Activated naive CD8-positive, alpha-beta T cell treated with anti-CD3 and anti-CD28 coated beads, Interleukin-2, amount 10 ng/mL, durations not matched to agents 7 days and 5 days (primary cell): ENCODE results near the gene ZNF699. TPM values are rescaled to one million over a fixed set of nuclear protein-coding genes. Genes with fewer than 3 reads are reported as not detected.
"Not testable (repeated sequence)": the region's sequence is repeated elsewhere in the genome, so short reads cannot be mapped to it uniquely, and the experiment has no call there.

Experiments used
- ATAC-seq: fragments of 150-1000 bp; cut with Tn5 transposase; one replicate; pipeline ENCODE4 v1.10.0; 2021; ENCODE audit warnings: low read depth, moderate library complexity
- POLR2A ChIA-PET: fragments of 350-600 bp; sonication (Branson Sonifier 250); formaldehyde crosslinking; loops from one replicate; lab custom pipeline; 2021; ENCODE audit warnings: antibody characterized with exemption; lab: Charles Lee
- DNase-seq: peaks from one replicate; pipeline ENCODE4 v3.0.0; 2021
- H3K27ac Mint-ChIP-seq: one replicate; pipeline ENCODE4 v1.8.0; 2022; ENCODE audit warnings: mild to moderate bottlenecking, mixed read lengths
- H3K27me3 Mint-ChIP-seq: one replicate; pipeline ENCODE4 v1.8.0; 2022; ENCODE audit warnings: mild to moderate bottlenecking, moderate library complexity, mixed read lengths
- H3K36me3 Mint-ChIP-seq: one replicate; pipeline ENCODE4 v1.8.0; 2021; ENCODE audit warnings: mild to moderate bottlenecking, mixed read lengths
- H3K4me1 Mint-ChIP-seq: one replicate; pipeline ENCODE4 v1.8.0; 2021; ENCODE audit warnings: mixed read lengths
- H3K4me3 Mint-ChIP-seq: one replicate; pipeline ENCODE4 v1.8.0; 2022; ENCODE audit warnings: mild to moderate bottlenecking, moderate library complexity, mixed read lengths
- H3K9me3 Mint-ChIP-seq: one replicate; pipeline ENCODE4 v1.8.0; 2021; ENCODE audit warnings: mixed read lengths
- total RNA-seq, 2 experiments: library from RNA; stranded (reverse); gene quantifications; one replicate each; pipeline ENCODE4 v1.2.3, GENCODE V29; 2021

Gene ZNF699
- total RNA-seq, 2 experiments from 2014 or later: 13.1 to 14.2 TPM

DNA sequence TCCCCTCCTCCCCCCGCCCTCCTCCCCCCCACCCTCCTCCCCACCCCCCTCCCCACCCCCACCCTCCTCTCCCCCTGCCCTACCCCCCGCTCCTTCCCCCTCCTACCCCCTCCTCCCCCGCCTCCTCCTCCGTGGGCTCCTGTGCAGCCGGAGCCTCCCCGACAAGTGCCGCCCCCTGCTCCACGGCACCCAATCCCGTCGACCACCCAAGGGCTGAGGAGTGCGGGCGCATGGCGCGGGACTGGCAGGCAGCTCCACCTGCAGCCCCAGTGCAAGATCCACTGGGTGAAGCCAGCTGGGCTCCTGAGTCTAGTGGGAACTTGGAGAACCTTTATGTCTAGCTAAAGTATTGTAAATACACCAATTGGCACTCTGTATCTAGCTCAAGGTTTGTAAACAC, 12.1 kb upstream of the ZNF699 start:
- peaks cover 18% of the 10 kb centered on the region for H3K4me1 Mint-ChIP-seq
- POLR2A ChIA-PET, H3K4me3 Mint-ChIP-seq, DNase-seq, H3K27ac Mint-ChIP-seq, H3K27me3 Mint-ChIP-seq, ATAC-seq: not testable (repeated sequence)
- peaks cover 24% of the 10 kb centered on the region for H3K36me3 Mint-ChIP-seq
- peaks cover 24% of the 10 kb centered on the region for H3K9me3 Mint-ChIP-seq

DNA sequence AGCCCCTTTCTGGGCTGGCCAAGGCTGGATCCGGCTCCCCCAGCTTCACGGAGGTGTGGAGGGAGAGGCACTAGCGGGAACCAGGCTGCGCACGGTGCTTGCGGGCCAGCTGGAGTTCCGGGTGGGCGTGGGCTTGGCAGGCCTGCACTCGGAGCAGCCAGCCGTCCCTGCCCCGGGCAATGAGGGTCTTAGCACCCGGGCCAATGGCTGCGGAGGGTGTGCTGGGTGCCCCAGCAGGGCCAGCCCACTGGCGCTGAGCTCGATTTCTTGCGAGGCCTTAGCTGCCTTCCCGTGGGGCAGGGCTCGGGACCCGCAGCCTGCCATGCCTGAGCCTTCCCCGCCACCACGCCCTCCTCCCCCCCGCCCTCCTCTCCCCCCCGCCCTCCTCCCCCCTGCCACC, 11.7 kb upstream of the ZNF699 start:
- Mint-ChIP-seq H3K27ac (no peak overlapping the region), H3K4me1 (peaks cover 18% of the 10 kb centered on the region), H3K4me3 (no peak overlapping the region), H3K9me3 (peaks cover 24% of the 10 kb centered on the region), H3K36me3 (peaks cover 23% of the 10 kb centered on the region), H3K27me3 (no peaks in the 10 kb centered on the region)
- DNase-seq: no peak
- no peak for ATAC-seq
- POLR2A ChIA-PET: interaction anchor here (0.6 kb wide), 1 partner anchor 19 kb away, joined by 3 read pairs; no protein-coding TSS in a partner anchor

DNA sequence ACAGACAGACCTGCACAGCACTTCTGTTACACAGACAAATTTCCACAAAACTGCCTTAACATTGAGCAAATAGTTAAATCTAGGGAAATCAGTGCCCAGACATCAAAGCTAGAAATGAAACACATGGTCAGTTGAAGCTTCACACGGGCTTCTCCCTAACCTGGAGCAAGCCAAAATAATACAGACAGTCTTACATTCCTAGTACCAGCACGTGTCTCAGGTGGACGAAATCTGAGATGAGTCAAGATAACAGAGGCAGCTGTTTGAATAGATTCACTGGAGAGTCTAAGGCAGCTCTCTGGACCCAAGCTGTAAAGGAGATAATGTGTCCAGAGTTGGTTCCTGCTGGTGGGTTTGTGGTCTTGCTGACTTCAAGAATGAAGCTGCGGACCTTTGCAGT, 4.1 kb upstream of the ZNF699 start:
- POLR2A ChIA-PET: no interaction called here
- peaks cover 15% of the 10 kb centered on the region for H3K9me3 Mint-ChIP-seq
- DNase-seq: no peak
- no peaks in the 10 kb centered on the region for H3K27me3 Mint-ChIP-seq
- H3K27ac Mint-ChIP-seq: no peak overlapping the region
- H3K4me1 Mint-ChIP-seq: peaks cover 6% of the 10 kb centered on the region
- peaks cover 2% of the 10 kb centered on the region for H3K36me3 Mint-ChIP-seq
- no peak overlapping the region for H3K4me3 Mint-ChIP-seq
- no peak for ATAC-seq

DNA sequence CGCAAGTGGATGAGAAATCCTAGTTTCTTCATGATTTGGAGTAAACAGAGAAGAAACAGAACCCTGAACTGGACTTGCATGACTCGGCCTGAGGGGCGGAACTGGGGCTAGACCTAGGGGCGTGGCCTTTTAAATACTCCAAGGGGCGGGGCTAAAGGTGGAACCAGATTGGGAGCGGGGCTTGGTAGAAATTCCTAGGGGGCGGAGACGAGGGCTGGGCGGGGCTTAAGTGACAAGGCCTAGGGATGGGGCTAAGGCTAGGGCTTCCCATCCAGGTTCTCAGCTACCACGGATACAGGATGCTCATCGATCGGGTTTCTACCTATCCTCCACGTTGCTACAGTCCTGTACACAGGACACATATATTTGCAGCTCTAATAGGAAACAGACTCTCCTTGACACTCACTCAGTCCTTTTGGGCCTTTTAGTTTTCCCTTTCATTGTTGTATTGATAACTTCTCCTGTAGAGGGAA, 372 bp upstream of the ZNF699 start:
- Mint-ChIP-seq H3K27me3 (no peaks in the 10 kb centered on the region), H3K4me3 (peak overlapping the region; percentile 85), H3K27ac (peak overlapping the region; percentile 91), H3K4me1 (peaks cover 18% of the 10 kb centered on the region), H3K36me3 (peaks cover 10% of the 10 kb centered on the region), H3K9me3 (peaks cover 7% of the 10 kb centered on the region)
- ATAC-seq: peak; percentile 62
- POLR2A ChIA-PET: interaction anchor here (0.6 to 1.4 kb wide), 4 partner anchors 14 to 273 kb away, joined by 3 to 7 read pairs (median 4); partner anchors contain the start of gene ZNF559
- no peak for DNase-seq

DNA sequence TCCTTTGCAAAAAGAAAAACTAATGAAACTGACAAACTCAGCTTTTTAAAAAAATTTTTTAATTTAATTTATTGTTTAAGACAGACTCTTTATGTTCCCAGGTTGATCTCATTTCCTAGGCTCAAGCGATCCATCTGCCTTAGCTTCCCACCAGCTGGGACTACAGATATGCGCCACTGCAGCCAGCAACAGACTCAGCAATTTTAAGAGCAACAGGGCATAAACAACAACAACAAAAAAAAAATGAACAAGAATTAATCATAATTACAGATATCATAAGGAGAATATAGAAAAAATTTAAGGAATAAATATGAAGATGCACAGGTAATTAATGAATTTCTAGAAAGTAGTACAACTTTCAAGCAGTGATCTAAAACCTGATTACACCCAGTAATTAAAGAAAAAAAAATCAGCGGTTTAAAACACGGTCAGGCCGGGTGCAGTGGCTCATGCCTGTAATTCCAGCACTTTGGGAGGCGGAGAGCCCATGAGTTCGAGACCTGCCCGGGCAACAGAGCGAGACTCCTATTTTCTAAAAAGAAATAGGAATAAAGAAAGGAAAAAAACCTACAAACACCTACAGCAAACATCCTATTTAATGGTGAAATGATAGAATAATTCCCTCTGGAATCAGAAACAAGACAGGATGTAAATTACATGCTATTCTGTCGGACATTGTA, 1.4 kb downstream of the ZNF699 start:
- Mint-ChIP-seq H3K36me3 (peaks cover 26% of the 10 kb centered on the region), H3K9me3 (peaks cover 3% of the 10 kb centered on the region), H3K4me3 (peak overlapping the region; percentile 85), H3K27me3 (no peaks in the 10 kb centered on the region), H3K4me1 (peaks cover 18% of the 10 kb centered on the region), H3K27ac (peak overlapping the region; percentile 87)
- no peak for ATAC-seq
- POLR2A ChIA-PET: interaction anchor here (0.7 kb wide), 3 partner anchors 14 to 253 kb away, joined by 3 to 4 read pairs (median 3); no protein-coding TSS in a partner anchor
- DNase-seq: no peak

DNA sequence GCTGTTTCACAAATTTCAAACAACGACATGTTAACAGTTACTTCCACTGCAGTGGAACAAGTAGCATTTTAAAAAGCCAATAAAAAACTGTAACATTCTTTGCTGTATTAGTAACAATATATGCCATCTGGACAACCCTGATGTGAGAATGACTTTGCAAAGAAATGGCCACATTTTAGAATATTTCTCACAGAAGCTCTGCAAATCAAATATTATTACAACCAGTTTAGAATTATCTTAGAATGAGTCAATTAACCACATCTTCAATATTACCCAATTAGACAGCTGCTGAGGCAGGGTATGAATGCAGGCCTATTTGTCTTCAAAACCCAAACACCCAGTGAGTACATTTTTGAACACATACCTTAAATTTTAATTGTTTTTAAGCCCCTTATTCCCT, 3.2 kb downstream of the ZNF699 start:
- peaks cover 43% of the 10 kb centered on the region for H3K36me3 Mint-ChIP-seq
- H3K4me1 Mint-ChIP-seq: peaks cover 18% of the 10 kb centered on the region
- no peak overlapping the region for H3K27ac Mint-ChIP-seq
- H3K27me3 Mint-ChIP-seq: no peaks in the 10 kb centered on the region
- POLR2A ChIA-PET: no interaction called here
- H3K9me3 Mint-ChIP-seq: peaks cover 11% of the 10 kb centered on the region
- DNase-seq (no peak), ATAC-seq (no peak)
- H3K4me3 Mint-ChIP-seq: no peak overlapping the region

DNA sequence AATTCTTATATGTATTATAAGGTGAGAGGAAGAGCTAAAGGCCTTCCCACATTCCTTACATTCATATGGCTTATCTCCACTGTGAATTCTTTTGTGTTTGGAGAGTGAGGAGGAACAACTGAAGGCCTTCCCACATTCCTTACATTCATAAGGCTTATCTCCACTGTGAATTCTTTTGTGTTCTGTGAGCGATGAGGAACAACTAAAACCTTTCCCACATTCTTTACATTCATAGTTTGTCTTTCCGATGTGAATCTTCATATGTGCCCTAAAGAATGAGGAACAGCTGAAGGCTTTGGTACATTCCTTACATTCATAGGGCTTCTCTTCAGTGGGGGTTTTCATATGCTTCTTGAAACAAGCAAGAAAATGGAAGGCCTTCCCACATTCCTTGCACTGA, 13.3 kb downstream of the ZNF699 start:
- POLR2A ChIA-PET: no interaction called here
- peaks cover 83% of the 10 kb centered on the region for H3K36me3 Mint-ChIP-seq
- H3K27me3 Mint-ChIP-seq: no peaks in the 10 kb centered on the region
- H3K9me3 Mint-ChIP-seq: peaks cover 49% of the 10 kb centered on the region
- no peak overlapping the region for H3K4me3 Mint-ChIP-seq
- ATAC-seq: no peak
- no peak for DNase-seq
- H3K4me1 Mint-ChIP-seq: no peaks in the 10 kb centered on the region
- H3K27ac Mint-ChIP-seq: no peak overlapping the region

DNA sequence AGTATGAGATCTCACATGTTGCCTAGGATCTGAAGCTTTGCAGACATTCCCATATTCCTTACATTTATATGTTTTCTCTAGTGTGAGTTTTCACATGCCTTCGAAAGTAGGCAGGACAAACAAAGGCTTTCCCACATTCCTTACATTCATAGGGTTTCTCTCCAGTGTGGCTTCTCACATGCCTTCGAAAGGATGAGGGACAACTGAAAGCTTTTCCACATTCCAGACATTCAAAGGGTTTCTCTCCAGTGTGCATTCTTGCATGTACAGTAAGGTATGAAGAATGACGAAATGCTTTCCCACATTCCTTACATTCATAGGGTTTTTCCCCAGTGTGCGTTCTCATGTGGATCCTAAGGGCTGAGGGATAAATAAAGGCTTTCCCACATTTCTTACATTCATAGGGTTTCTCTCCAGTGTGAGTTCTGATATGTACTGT, 14.2 kb downstream of the ZNF699 start:
- POLR2A ChIA-PET: no interaction called here
- ATAC-seq: no peak
- no peaks in the 10 kb centered on the region for H3K27me3 Mint-ChIP-seq
- DNase-seq: no peak
- H3K9me3 Mint-ChIP-seq: peaks cover 44% of the 10 kb centered on the region
- no peak overlapping the region for H3K27ac Mint-ChIP-seq
- H3K36me3 Mint-ChIP-seq: peaks cover 75% of the 10 kb centered on the region
- no peaks in the 10 kb centered on the region for H3K4me1 Mint-ChIP-seq
- H3K4me3 Mint-ChIP-seq: no peak overlapping the region

DNA sequence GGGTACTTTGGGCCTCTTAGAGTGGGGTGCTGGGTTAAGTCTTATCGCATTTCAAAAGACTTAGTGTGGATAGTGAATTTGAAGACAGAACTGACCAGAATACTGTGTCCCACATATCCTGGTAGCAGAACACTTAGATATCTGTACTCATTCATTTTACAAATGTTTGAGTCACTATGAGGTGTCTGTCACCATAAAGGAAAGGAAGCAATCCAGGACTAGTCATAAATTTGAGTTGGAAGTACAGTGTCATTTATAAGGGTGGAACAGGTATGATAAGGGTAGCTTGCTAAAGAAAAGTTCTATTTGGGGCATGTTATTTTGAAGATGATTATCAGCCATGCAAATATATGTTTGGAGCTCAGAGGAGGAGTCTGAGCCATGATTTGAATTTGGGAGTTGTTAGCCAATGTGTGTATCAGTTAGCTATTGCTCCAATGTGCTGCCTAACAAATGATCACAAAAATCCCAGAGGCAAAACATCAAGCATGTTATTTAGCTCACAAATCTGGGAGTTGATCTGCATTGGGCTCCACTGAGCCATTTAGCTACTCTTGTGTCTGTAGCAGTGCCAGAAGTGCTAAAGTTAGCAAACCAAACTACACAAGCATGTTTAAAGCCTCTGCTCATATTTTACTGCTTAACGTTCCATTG, 20.3 kb downstream of the ZNF699 start:
- Mint-ChIP-seq H3K27me3 (no peaks in the 10 kb centered on the region), H3K4me3 (no peak overlapping the region), H3K27ac (no peak overlapping the region), H3K9me3 (peaks cover 31% of the 10 kb centered on the region), H3K36me3 (peaks cover 41% of the 10 kb centered on the region), H3K4me1 (no peaks in the 10 kb centered on the region)
- ATAC-seq: no peak
- no peak for DNase-seq
- POLR2A ChIA-PET: no interaction called here

DNA sequence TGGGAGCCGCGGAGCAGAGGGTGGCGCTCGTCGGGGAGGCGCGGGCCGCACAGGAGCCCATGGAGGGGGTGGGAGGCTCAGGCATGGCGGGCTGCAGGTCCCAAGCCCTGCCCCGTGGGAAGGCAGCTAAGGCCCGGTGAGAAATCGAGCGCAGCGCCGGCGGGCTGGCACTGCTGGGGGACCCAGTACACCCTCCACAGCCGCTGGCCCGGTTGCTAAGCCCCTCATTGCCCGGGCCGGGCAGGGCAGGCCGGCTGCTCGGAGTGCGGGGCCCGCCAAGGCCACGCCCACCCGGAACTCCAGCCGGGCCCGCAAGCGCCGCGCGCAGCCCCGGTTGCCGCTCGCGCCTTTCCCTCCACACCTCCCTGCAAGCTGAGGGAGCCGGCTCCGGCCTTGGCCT, 26.2 kb downstream of the ZNF699 start:
- Mint-ChIP-seq H3K36me3 (peaks cover 11% of the 10 kb centered on the region), H3K9me3 (peaks cover 23% of the 10 kb centered on the region), H3K27ac (peak overlapping the region; percentile 63), H3K4me3 (peak overlapping the region; percentile 65)
- DNase-seq: peak; percentile 66
- POLR2A ChIA-PET: interaction anchor here (0.6 to 0.7 kb wide), 2 partner anchors 26 to 151 kb away, joined by 3 read pairs; partner anchors contain the start of gene ZNF699
- H3K4me1 Mint-ChIP-seq, ATAC-seq, H3K27me3 Mint-ChIP-seq: not testable (repeated sequence)

DNA sequence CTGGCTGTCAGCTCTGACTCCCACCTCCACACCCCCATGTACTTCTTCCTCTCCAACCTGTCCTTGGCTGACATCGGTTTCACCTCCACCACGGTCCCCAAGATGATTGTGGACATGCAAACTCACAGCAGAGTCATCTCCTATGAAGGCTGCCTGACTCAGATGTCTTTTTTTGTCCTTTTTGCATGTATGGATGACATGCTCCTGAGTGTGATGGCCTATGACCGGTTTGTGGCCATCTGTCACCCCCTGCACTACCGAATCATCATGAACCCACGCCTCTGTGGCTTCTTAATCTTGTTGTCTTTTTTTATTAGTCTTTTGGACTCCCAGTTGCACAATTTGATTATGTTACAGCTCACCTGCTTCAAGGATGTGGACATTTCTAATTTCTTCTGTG, 58.4 kb downstream of the ZNF699 start:
- H3K36me3 Mint-ChIP-seq: no peaks in the 10 kb centered on the region
- H3K4me1 Mint-ChIP-seq: no peaks in the 10 kb centered on the region
- POLR2A ChIA-PET: no interaction called here
- H3K4me3 Mint-ChIP-seq: no peak overlapping the region
- peaks cover 5% of the 10 kb centered on the region for H3K9me3 Mint-ChIP-seq
- H3K27me3 Mint-ChIP-seq: peaks cover 2% of the 10 kb centered on the region
- no peak for DNase-seq
- H3K27ac Mint-ChIP-seq: no peak overlapping the region
- ATAC-seq: no peak

DNA sequence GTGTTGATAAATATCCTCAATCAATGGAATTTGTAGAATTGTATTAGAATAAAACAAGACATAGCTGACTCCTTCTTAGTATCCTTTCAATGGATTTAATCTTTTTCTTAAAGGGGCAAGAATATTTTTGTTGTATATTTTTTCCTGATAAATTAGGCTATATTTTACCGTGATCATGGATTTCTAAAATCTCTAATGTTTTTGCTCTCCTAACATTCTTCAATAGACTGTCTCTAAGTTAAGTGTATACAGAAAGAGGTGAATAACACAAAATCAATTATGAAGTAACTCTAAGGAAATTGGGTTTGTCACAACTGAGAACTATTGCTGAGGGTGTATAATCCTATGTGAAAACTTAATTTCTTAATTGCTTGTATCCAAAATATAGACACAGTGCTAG, 59.0 kb downstream of the ZNF699 start, which contains the start of gene OR7E24:
OR7E24 (plus strand) TSS at position 301 of the 400 bp plus-strand sequence. CDS start 114 bp downstream, outside the sequence.
- peaks cover 5% of the 10 kb centered on the region for H3K9me3 Mint-ChIP-seq
- no peaks in the 10 kb centered on the region for H3K4me1 Mint-ChIP-seq

More for the DNA sequence above, 59.0 kb downstream of the ZNF699 start, which contains the start of gene OR7E24:
- ATAC-seq (no peak), DNase-seq (no peak)
- H3K4me3 Mint-ChIP-seq: no peak within 1 kb of the TSS
- H3K27ac Mint-ChIP-seq: no peak within 1 kb of the TSS
- H3K27me3 Mint-ChIP-seq: peaks cover 2% of the 10 kb centered on the region
- POLR2A ChIA-PET: no interaction called here
- no peaks in the 10 kb centered on the region for H3K36me3 Mint-ChIP-seq
